Prostate gland (tissue), 2 donors: Measurements from ENCODE around the gene TAF6.

Experiments used
- CTCF ChIP-seq, 4 experiments: fragments of 200-600 bp in 2 of 4; fragments of 450-650 bp in 2 of 4; sonication (generic) in 2 of 4; IDR thresholded peaks; 1 replicate in 3 of 4; 2 replicates in 1 of 4; pipeline ENCODE4 v1.5.1; 2016 to 2019; ENCODE audit warnings: antibody characterized with exemption in 4 of 4, mild to moderate bottlenecking in 2 of 4, moderate library complexity in 2 of 4
- POLR2AphosphoS5 ChIP-seq: sonication (generic); formaldehyde crosslinking; IDR thresholded peaks from one replicate; pipeline ENCODE4 v1.6.1; 2017; ENCODE audit warnings: antibody characterized with exemption

- TF ChIP-seq CTCF (IDR thresholded peaks at IDR 0.05) (no peak), POLR2AphosphoS5 (no peak)
These were observed 2.9 kb upstream of the TAF6 start for GRCh38 chr7:100122067-100122466.
